ENCODE results near the gene STAMBP.
A peak's percentile ranks its signal among the peaks of the same experiment; 100 is the strongest.
"Not testable (repeated sequence)": the region's sequence is repeated elsewhere in the genome, so short reads cannot be mapped to it uniquely, and the experiment has no call there.

Gene STAMBP

DNA sequence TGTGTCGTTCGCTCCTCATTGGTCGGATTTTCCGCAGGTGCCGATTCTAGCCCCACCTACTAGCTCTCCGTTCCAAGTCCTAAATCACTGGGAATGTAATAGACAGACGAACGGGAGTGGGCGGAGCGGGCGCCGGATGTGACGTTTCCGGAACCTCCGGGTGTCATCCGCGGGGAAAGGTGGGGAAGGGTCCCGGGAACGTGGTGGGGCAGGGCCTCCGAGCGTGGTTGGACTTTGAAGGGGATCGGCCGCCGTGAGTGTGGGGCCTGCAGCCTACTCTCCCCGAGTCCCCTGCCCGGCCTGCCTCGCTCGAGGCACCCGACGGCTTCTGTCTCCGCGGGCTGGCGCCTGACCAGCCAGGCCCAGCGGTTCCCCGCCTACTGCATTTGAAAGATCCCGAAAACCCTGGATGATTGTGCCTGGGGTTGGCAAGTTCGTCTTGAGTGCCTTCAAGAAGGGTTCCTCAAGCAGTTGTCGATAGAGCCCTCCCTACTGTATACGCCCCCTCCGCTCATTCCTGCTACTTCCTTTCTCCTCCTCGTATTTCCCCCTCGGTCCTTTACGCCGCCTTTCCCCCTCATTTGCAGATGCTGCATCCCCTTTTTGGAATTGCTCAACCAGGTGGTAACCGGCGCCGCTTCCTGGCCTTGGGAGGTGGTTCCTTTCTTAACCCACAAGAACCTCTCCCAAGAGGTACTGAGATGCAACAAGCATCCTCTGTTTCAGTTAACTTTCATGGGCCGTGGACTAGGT lies at the start of gene STAMBP:
Gene STAMBP (plus strand): TSS at position 144 of the 753 bp plus-strand sequence. CDS start 1,896 bp downstream, outside the sequence.
- peak; percentile 95 for DNase-seq (ENCODE audit: low spot score)

DNA sequence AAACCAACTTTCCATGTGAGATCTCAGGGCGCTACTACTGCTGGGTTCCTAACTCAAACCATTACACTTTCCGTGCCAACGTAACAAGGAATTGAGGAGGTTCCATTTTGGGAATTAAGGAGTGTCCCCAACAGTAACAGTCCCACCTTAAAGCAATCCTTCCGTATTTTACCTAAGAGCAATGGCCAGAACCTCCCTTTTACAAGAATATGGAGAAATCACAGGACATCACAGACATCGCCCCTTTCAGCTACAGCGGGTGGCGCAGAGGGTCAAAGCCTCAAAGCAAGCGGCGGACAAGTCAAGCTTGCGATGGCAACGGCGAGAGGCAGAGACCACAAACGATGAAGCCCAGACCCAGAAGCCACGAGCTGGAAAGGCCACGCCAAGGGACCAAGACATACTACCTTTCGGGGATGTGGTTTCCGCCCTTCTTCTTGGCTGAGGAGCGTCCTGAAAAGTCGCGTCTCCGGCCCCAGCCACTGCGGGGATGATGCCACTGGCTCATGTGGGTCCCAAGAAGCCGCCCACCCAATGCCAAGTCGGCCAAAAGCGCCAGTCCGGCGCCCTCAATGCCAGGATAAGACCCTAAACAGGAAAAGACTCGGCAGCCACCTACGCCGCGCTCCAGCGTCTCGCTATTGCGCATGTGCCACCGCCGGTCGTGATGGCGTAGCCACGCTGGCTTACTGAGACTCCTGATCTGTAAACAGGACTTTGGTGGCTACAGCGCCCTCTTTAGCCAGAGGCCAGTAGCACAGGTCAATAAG lies 49.1 kb upstream of the STAMBP start, which contains the start of gene DUSP11:
Gene DUSP11 (minus strand): TSS at position 637 of the 770 bp plus-strand sequence. CDS start 129 bp downstream, at position 508.
- DNase-seq (ENCODE audit: low spot score): peak; percentile 93

DNA sequence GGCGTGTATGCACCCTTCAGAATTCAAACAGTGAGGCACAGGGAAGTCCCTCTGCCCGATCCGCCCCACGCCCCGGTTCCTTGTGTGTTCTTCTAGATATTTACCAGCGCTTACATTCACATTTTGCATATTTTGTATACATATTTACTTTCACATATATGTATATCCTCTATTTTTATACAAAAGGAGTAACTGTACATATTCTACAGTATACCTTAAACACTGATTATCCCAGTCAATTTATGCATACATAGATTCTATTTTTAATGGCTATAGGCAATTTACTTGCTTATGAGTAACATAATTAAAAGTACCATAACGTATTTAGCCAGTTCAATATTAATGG lies 48.6 kb upstream of the STAMBP start:
- no peak for DNase-seq (ENCODE audit: low spot score)

DNA sequence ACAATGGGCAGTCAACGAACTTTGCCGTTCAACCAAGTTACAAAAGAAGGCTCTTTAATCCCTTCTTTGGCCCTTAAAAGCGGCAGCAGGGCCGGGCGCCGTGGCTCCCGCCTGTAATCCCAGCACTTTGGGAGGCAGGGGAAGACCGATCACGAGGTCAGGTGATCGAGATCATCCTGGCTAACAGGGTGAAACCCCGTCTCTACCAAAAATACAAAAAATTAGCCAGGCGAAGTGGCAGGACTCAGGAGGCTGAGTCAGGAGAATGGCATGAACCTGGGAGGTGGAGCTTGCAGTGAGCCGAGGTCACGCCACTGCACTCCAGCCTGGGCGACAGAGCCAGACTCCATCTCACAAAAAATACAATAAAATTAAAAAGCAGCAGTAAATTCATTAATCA lies 45.4 kb upstream of the STAMBP start:
- DNase-seq (ENCODE audit: low spot score): not testable (repeated sequence)

DNA sequence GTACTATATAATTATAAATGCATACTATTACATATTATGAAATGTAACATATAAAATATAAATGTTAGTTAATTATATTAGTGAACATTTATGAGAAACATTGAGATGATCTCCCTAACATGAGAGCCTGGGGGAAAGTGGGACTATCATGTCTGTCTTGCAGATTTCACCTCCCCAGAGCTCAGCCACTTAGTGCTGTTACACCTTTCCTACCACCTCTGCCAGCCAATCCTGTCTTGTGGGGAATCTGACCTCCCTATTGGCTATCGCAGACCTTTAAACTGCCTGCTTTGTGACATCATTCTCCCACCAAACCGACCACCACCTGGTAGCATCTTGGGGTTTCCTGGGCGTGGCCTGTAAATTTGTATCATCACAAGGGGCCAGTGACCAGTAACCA lies 44.9 kb upstream of the STAMBP start, which contains the start of gene C2orf78:
Gene C2orf78 (plus strand): TSS at position 301 of the 400 bp plus-strand sequence. CDS start 127 bp downstream, outside the sequence.
- not testable (repeated sequence) for DNase-seq (ENCODE audit: low spot score)

DNA sequence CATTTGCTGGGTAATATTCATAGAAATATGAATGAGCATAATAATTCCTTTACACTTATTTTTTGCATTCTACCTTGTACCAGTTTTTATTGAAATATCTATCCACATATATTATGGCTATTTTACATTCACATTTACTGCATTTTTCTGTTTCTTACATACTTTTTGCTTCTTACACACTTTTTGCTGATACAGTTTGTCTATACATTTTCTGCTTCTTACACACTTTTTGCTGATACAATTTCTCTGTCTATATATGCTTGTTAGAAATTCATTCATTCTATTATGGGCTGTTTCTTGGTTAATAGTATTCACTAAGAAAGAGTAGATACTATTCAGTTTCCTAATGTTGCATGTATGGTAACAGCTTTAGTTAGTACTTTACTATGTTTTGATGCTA lies 16.9 kb upstream of the STAMBP start:
- no peak for DNase-seq (ENCODE audit: low spot score)

DNA sequence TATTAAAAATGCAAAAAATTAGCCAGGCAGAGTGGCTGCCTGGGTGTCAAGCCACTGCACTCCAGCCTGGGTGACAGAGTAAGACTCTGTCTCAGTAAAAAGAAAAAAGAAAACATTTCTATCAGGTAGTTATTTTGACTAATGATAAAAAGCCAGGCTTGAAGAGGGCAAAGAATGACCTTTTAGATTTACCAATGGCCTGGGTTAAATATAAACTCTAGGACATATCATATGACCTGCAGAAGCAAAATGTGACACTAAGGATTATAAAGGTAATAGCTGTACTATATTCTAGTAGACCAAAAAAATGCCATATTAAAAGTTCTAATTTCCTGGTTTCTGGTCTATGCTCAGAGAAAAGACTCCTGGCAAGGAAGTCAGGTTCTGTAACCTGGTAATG lies 16.1 kb upstream of the STAMBP start:
- DNase-seq (ENCODE audit: low spot score): no peak

DNA sequence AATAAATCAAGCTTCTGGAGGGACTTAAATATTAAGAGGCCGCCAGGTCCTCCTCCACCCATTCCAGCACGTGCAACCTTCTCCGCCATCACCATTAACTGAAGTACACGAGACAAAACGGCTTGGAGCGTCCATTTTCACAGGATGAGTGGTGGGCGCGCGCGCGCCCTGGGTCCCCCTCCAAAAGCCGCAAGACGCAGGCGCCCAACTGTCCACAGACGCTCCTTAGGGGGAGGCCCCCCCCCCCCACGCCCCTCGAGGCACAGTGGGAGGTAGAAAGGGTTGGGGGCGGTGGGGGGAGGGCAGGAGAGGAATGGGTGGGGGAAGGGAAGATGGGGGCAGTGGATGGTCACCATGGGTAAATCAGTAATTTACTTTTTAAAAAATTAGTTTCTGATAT lies 10.5 kb upstream of the STAMBP start:
- DNase-seq (ENCODE audit: low spot score): no peak

DNA sequence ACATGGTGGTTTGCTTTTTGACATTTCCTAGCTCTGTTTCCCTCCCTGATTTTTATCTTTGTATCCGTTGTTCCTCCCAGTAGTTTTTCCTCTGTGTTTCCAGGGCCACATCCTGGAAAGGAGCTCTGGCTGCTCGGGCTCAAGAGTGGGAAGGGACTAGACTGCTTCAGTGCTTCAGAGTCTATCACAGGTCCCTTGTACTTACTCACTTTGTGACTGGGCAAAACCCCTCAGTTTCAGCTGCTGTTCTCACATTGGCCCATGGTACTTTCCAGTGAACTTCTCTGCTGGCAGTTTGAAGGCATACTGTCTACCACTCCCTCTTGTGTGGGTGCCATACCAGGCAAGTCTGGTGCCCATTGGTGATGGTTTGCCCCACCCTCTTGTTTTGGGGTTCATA lies 7.5 kb upstream of the STAMBP start:
- no peak for DNase-seq (ENCODE audit: low spot score)

DNA sequence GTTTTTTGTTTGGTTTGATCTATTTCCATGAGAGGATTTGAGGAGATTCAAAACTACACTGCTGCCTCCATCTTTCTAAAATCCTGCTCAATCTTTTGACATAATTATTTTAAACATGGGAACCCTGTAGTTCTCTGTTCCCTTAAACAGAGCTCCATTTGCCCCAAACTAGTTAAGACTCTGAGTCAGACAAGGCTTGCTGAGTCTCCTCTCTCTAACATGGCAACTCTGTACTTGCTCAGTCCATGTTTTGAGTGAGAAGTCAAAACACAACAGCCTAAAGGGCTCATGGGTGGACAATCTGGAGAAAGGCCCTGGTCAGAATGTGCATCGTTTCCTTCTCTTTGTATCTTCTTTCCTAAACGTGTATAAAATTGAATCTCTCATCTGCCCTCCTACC lies 7.1 kb upstream of the STAMBP start:
- no peak for DNase-seq (ENCODE audit: low spot score)

DNA sequence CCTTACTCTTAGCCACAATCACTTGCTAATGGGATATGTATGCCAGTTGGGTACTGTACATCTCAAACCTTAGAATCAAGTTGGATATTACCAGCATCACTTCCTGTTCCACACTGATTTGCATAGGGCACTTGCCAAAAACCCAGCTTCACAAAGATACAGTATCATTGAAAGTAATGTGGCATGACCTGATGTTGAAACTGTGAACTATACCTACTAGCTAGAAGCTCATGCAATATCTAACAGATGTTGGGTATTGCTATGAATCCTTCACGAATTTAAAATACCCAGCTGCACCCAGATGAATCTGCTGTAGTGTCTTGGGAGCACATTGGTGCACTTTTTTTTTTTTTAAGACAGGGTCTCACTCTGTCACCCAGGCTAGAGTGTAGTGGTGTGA lies 6.5 kb upstream of the STAMBP start:
- no peak for DNase-seq (ENCODE audit: low spot score)

DNA sequence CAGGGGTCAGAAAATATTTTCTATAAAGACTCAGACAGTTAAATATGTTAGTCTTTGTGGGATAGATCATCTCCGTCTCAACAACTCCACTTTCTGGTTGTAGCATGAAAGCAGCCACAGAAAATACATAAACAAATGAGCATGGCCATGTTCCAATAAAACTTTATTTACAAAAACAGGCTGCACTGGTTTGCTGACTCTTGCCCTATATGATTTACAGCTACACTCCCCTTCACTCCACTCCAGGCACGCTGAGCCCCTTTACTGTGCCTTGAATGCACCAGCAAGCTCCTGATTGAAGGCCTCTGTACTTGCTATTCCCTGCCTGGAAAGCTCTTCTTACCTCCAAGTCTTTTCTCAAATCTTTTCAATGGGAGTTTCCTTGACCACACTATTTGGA lies 5.8 kb upstream of the STAMBP start:
- DNase-seq (ENCODE audit: low spot score): no peak

DNA sequence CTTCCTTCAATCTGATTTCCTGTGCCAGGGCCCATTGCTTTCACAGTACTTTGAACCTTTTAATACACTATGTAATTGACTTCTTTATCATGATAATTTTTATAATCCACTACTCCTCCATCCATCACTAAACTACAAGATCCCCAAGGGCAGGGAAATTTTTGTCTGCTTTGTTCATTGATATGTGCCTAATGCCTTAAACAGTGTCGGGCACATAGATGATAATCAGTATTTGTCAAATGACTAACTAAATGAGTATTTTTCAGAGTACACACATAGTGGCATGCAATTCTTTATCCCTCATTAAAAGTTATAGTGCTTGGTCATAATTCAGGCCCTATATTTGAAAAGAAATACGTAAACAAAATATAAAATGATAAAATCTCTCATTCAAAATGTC lies 5.3 kb upstream of the STAMBP start:
- no peak for DNase-seq (ENCODE audit: low spot score)

DNA sequence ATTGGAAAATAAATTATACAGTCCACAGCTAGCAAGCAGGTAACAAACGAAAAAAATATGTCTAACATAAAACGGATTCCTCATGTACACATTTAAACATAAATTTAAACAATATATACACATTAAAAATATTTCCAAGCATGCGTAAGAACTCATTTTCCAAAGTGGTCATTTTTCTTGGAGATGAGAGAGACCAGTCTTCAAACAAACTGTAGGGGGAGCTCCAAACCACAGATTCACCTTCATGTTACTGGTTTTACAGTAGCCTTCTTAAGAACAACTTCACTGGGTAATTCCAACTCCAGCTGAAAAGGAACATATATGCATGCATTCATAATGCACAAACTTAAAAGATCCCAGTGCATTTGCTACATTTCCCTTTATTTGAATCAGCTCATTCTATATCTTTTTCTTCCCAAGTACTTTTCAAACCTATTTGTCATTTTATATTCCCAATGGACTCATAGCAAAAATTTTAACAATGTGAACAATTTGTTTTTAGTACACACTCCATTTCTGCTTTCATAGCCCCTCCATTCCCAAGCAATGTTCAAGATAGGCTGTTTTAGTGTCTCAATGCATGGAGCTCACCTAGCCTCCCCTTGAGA lies 4.7 kb upstream of the STAMBP start:
- DNase-seq (ENCODE audit: low spot score): peak; percentile 81

DNA sequence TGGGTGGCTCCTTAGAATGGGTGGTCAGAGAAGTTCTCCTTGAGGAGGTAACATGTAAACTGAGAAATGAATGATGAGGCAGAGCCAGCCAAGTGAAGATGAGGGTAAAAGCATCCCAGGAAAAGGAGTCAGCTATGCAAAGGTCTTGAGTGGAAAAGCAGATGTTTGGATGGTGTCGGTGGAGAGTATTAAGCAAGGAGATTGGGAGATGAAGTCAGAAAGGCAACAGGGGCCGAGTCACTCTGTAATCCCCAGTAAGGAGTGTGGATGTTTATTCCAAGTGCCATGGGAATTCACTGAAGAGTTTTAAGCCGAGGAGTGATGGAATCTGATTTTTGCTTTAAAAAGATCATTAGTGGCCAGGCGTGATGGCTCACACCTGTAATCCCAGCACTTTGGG lies 3.4 kb upstream of the STAMBP start:
- DNase-seq (ENCODE audit: low spot score): no peak

DNA sequence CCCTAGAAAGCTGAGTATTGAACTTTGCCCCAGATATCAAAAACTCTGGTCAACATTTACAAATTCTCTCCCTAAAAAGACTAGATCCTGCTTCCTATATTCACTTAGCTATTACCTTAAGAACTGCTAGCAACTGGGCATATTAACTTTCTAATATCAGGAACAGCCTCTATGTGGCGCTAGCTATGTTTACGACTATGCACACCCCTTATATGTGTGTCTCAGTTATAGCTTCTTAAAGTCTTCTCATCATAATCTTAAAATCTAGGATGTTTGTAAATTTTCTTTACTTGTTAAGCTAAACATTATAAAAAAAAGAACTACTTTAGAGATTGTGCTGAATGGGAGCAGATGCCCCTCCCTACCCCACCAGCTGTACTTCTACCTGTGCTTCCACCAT lies 1.7 kb upstream of the STAMBP start:
- DNase-seq (ENCODE audit: low spot score): no peak

DNA sequence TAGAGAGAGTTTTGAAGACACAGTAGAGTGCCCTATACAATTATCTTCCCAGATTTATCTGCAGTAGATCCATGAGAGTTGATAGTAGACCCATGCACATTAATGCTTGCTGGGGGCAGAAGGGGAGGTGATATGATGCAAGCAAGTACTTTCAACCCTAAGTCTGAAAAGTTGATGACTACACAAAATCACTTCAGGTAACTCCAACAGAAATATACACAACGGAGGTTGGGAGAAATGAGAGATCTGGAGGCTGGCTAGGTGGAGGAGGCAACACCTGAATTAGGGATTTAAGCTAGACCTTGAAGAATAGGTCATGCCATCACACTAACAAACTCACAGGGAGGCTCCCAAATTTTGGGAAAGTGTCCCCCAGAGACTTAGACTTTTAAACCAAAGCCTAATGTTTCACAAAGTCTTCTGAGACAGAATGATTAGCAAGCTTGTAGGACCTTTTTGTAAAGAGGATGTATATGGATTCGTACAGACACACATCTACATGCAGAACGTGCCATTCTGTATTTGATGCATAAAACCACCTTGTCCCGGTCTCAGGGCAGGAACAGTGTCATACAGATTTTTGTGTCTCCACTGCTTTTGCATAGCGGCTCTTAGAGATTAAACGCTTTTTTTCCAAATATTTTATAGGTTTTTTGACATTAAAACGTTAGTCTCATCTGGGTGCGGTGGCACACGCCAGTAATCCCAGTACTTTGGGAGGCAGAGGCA lies 937 bp upstream of the STAMBP start:
- no peak for DNase-seq (ENCODE audit: low spot score)

DNA sequence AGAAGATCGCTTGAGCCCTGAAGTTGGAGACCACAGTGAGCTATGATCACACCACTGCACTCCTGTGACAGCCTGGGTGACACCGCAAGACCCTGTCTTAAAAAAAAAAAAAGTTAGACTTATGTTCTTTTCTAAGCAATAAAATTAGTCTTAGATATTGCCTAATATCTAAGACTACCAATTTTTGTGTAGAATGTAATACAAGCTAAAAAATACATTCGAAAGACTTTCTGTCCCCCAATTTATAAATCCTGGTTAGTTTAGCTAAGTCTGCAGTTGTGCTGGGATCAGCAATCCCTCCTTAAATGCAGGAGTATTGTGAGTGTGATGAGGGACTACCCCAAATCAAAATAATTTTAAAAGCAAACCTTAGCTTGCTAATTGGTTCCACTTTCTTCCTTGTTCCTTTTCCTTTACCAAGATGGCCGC lies 358 bp upstream of the STAMBP start:
- DNase-seq (ENCODE audit: low spot score): no peak

DNA sequence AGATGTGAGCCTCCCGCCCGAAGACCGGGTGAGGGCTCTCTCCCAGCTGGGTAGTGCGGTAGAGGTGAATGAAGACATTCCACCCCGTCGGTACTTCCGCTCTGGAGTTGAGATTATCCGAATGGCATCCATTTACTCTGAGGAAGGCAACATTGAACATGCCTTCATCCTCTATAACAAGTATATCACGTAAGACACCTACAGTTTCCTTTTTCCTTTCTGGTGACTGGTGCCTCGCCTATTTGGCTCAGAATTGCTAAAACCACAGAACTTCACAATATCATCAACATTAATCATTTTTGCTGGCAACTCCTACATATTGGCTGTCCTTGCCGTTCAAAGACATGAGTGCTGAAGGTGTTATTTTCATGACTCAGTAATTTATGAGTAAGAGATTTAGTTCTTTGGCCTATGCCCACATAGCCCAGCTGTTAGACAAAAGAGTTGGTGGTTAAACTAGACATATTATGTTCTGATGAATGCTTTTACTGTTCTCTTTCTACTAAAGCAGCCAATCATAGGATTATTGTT lies 2.2 kb downstream of the STAMBP start:
- no peak for DNase-seq (ENCODE audit: low spot score)

DNA sequence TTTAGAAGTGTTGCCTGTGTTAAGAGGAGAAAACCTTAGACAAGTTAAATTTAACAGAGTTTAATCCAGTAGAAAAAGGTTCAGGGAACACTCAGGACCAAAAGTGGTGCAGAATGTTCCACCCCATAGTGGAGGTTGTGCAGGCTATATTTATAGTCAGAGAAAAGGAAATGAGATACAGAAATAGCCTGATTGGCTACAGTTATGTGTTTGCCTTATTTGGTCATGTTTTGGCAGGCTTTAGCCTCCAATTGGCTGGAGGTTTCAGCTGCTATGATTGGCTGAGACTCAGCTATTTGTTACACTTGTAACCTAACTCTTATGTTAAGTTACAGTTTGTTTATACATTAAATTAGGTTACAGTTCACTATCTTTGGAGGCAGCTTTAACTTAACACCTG lies 4.2 kb downstream of the STAMBP start:
- DNase-seq (ENCODE audit: low spot score): no peak

DNA sequence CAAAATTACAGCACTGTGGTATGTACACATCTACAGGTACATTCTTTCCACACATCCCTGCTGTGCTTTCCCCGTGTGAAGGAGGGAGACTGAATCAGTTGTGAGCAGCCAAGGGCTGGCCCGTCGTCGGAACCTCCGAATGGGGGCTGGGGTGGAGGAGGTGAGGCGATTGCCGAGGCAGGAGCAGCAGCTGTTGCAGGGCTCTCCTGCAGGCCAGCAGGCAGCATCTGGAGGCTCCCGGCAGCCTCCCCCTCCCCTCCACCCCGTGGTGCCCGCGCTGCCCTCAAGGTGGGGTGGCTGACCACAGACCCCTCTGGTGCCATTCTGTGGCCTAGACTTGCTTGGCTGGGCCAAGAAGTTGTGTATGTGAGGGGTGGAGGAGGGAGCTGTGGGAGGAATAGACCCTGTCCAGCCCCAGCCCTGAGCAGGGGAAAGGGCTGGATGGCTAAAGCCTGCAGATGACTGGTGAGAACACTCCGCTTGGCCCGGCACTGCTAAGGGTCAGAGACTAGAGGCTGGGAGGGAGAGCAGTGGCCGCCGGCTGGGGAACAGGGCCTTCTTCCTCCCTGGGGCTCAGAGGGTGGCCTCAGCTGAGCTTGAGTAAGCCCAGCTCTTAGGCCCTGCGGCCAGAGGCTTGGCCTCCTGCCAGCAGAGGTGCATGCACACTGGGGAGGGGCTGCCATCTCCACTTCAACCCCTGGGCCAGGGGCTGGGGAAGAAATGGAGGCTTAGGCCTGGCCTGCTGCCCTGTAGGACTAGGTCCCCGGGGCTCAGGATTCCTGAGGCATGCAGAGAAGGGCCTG lies 7.6 kb downstream of the STAMBP start:
- no peak for DNase-seq (ENCODE audit: low spot score)

All from kidney capillary endothelial cell (primary cell).